Uterus (tissue), 2 donors: ENCODE data around the gene TIMM44.

Source experiments
- CTCF ChIP-seq, 4 experiments: fragments of 200-600 bp in 2 of 4; fragments of 450-650 bp in 2 of 4; sonication (generic) in 2 of 4; IDR thresholded peaks; one replicate each; pipeline ENCODE4 v1.5.1; 2016 to 2019; ENCODE audit warnings: antibody characterized with exemption in 4 of 4, mild to moderate bottlenecking in 2 of 4, moderate library complexity in 1 of 4
- POLR2A ChIP-seq, 2 donors: fragments of 450-650 bp; IDR thresholded peaks; one replicate each; pipeline ENCODE4 v1.6.1; 2016; ENCODE audit warnings: antibody characterized with exemption in 2 of 2, mild to moderate bottlenecking in 1 of 2, moderate library complexity in 1 of 2

GRCh38 chr19:7926021-7926726 is 17.3 kb downstream of the TIMM44 start, which contains the start of gene CTXN1:
- TF ChIP-seq CTCF (IDR thresholded peaks at IDR 0.05) (peak in 2 of 4 experiments; percentile 32 to 46), POLR2A (IDR thresholded peaks at IDR 0.05) (peak in 1 of 2 donors; percentile 48)
